Activated T-helper 1 cell treated with anti-CD3 and anti-CD28 coated beads, Interleukin-2, amount 50 U/mL, for 16 hours (primary cell): ENCODE results near the gene IGF2.

Experiments used
- DNase-seq, 2 donors: peaks; one replicate each; pipeline ENCODE4 v3.0.0-alpha.2; 2020; ENCODE audit warnings: low read depth in 1 of 2, low spot score in 1 of 2

The IGF2 gene

GRCh38 chr11:2154195-2154585 is 15.0 kb upstream of the IGF2 start:
- DNase-seq: no peak

GRCh38 chr11:2153581-2154194 is 14.5 kb upstream of the IGF2 start:
- DNase-seq: no peak

GRCh38 chr11:2151500-2152257 is 12.5 kb upstream of the IGF2 start:
- DNase-seq: peak; percentile 54 to 63

DNA sequence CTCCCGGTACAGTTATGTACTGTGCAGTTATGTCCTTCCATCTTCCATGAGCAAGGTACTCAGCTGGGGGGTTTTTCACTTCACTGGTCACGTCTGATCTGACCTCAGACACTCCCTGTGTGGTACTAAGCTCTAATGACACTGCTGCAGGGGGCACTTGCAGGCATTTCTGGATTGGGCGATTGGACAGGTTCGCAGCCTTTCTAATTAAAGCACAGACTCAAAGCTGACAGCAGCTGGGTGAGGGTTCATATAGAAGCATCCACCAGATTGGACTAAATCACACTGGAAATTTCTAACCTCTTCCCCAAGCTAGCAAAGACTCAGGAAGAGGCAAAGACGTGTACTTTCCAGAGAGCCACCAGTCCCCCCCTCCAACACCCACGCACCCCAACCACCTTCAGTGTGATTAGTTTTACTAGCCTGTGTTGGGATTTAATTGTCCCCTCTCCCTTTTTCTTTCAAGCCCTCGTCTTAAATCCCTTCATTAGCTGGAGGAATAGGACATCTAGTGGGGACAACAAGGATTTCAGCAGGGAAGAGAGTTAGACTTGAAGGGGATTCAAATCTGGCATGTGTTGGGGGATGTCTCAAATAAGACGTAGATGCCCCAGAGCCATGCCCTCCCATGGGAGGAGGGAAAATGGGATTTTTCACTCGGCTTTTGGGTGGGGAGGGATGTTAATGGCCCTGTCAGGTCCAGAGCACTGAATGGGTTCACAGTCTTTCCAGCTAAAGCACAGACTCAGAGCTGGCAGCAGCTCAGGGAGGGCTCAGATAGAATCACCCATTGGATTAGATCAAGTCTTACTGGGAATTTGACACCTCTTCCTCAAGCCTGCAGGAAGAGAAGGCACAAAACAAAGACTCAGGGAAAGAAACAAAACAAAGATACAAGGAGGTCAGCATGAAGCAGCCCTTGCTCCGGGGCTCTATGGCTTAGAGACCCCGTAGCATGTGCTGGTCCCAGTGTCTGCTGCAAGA is 11.0 kb upstream of the IGF2 start:
- DNase-seq: no peak

DNA sequence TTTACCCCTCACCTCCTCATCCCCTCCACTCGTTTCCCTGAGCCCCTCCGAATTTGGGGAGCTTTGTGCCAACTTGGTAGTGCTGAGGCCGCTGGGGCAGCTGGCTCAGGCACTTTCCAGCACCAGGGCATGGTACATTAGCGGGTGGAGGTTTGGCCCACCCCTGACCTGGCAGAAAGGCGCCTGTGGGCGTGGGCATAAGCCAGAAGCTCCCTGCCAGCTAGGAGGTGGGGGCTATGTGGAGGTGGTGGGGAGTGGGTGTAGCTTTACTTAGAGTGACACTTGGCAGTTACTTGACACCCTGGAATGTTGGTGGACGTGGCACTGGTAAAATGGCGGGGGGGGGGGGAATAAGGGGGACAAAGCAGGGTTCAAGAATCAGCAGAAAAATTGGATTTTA is 10.3 kb upstream of the IGF2 start:
- no peak for DNase-seq

DNA sequence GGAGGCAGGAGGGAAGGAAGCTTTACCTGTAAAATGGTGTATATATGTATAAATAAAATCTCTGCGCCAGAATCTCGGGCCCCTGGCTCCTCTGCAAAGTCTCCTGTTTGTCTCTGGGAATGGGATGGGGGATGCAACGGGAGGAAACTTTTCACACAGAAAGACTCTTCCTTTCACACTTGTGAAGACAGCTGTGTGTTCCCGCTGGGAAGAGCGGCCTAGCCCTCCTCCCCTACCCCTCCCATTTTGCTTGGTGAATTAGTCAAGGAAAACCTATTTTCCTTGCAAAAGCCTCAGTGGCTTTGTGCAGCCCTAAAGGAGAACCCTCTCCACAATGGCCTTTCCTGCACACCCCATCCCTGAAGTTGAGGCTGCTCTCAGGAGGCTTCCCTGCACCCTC is 9.4 kb upstream of the IGF2 start:
- DNase-seq: no peak

DNA sequence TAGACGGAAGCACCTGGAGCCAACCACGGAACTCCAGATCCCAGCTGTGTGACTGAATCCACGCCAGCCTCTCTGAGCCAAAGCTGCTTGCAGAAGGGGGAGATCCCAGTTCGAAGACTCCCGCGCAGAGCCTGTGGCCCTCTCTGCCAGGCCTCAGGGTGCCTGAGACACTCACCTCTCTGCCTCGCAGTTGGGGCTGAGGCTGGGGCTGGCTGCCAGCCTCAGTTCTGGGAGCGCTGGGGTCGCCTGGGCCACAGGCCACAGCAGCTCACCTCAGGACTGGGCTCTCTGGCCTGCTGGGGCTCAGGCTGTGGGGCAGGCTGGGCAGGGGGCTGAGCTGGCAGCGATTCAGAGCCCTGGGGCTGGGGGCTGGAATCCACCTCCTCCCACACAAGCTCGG is 8.2 kb upstream of the IGF2 start:
- DNase-seq: no peak

DNA sequence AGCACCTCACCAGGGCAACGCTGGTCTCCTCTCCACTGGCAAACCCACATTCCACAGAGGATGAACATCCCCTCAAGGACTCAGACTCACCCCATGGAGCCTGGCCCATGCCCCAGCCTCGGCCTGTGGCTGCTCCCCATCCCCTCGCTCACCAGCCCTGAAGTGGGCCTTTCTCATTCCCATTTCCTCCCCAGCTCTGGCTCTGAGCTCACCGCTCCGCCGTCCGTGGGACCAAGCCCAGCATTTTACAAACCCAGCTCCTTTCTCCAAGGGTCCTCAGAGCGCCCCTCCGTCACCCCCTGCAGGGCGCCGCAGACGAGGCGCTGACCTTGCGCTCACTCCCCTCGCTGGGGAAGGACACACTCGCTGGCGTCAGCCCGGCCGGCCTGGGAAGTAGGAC is 6.9 kb upstream of the IGF2 start:
- no peak for DNase-seq

- DNase-seq: no peak
Observed at GRCh38 chr11:2144544-2145248, 5.5 kb upstream of the IGF2 start.

GRCh38 chr11:2143799-2144543 is 4.8 kb upstream of the IGF2 start:
- no peak for DNase-seq

- DNase-seq: no peak
Observed at GRCh38 chr11:2143477-2143798, 4.2 kb upstream of the IGF2 start.

- DNase-seq: no peak
Observed at GRCh38 chr11:2142762-2143202, 3.6 kb upstream of the IGF2 start.

DNA sequence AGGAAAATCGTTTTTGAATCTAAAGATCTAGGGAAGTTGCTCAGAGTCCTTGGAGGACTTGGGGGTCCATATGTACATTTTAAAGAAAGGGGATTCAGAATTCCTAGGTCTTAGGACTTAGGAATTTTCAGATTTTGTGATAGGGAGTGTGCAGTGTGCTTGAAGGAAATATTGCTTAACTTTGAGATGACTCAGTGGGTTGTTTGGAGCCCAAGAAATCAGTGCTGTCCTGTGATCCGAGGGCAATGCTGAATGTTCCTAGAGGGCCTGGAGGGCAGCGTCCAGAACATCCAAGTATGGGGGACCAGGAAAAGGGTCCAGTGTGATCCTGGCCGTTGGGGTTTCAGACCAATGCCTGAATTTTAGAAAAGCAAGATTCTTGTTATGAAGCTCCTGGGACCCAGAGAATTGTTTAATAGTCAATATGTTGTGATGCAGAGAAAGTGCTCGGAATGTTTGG is 3.1 kb upstream of the IGF2 start:
- no peak for DNase-seq

DNA sequence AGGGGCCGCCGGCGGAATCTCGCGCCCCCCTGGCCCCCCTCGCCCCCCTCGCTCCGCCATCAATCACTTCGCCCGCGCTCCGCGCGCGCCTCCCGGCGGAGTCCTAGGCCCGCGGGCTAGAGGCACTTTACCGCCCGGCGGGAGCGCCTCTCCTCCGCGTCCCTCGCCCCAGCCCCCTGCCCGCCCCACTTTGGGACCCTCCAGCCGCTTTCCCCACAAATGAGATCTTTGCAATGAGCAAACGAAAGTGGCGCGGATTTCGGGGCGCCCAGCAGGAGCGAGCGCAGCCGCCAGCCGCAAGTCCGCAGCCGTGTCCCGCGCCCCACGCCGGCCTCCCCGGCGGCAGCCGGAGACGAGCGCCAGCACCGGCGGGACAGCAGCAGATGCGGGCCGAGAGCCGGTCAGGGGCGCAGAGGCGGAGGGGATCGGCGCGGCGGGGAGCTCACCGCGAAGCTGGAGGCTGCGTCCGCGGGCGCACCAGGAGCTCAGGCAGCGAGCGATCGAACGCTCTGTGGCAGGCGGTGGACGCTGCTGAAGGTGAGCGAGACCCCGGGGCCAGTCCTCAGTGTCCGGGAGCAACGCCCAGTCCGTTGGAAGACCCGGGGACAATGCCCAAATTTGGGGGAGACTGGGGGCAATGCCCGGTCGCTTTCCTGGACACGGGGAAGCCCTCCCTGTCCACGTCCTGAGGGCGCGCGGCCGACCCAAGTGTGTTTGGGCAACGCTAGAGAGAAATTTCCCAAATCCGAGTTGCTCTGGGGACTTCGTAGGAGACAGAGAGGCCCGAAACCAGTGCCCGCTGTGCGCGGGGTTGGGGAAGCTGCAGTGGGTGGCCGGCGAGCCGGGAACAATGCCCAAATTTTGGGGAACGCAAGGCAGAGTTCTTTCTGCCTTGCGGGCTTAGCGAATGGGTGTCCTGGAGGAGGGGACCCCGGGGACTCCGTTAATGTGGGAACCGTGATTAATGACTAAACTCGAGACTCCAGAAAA is 1.5 kb upstream of the IGF2 start:
- DNase-seq: no peak

DNA sequence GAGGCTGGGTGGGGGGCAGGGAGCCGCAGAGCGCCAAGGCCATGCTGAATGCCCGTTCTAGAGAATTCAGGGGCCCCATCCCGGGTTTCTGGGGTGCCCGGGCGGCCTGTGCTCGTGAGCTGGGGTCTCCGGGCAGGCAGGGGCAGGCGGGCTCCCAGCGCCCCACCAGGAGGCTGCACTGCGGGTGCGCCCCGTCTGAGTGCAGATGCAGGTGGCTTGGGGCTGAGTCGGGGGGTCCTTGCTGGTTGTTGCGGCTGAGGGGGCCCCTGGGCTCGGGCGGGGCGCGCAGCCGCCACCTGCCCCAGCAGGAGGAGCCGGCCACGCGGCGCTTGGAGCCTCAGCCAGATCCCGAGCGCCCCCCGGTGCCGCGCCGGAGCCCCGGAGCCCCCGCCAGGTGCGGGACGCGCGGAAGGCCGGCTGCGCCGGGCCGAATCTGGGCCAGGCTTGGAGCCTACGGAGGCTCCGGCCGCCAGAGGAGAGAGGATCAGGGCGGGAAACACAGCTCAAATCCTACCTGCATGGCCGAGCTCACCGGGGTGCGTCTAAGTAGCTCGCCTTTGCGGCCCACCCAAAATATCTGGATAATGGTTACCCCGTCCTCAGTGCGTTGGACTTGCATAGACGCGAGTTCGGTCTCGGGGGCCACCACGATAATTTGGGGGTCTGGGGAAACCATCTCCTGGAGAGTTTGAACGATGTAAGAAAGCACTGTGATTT is 590 bp upstream of the IGF2 start:
- no peak for DNase-seq

DNA sequence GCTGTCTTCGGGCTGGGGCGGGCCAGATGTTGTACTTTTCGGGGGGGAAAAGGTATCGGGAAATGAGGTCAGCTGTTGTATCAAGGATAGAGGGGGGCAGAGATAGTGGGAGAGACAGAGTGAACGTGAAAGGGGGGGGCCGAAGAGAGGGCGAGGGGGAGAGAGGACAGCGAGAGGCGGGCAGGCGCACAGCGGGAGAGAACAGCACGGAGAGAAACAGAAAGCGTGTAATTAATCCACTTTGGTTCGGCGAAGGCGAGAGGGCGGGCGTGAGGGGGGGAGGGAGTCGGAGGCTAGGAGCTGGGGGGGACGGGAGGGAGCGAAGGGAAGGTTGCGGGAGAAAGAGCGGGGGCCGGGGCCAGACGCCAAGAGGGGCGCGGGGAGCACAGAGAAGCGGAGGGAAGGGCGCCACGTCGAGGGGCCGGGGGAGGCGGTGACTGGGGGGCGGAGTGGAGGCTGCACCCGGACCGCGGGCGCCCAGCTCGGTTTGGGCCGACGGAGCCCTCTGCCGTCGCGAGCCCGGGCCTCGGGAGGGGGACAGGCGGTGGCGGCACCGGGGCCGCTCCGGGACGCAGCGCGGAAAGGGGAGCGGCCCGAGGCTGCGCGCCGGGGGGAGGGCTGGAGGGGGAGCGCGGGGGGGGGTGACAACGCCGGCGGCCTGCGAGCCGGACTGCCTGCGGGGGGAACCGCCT is 612 bp downstream of the IGF2 start:
- DNase-seq: no peak

DNA sequence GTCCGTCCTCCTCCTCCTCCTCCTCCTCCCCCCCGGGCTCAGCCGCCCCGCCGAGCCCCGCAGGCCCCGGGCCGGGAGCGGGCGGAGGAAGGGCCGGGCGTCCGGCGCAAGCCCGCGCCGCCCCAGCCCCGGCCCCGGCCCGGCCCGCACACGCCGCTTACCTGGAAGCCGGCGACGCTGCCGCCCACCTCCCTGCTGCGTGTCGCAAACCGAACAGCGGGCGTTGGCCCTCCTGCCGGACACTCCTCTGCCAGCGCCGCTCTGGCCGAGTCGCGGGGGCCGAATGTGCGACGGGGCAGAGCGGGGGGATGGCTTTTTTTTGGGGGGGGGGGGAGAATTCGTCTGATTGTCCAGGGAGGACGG is 1.1 kb downstream of the IGF2 start:
- DNase-seq: no peak
